T follicular helper cell (primary cell): ENCODE measurements around the gene MMP25.
A peak's percentile ranks its signal among the peaks of the same experiment; 100 is the strongest.

ENCODE experiments used
- DNase-seq: peaks from one replicate; pipeline ENCODE4 v3.0.0-alpha.2; 2020; ENCODE audit warnings: low read depth

Gene MMP25

GRCh38 chr16:3095869-3096268, 49.5 kb downstream of the MMP25 start:
- DNase-seq: peak; percentile 33

- DNase-seq: no peak
Measured at GRCh38 chr16:3096362-3096761, 50.0 kb downstream of the MMP25 start.

GRCh38 chr16:3097266-3097665, 50.9 kb downstream of the MMP25 start:
- no peak for DNase-seq

GRCh38 chr16:3098459-3099394, 52.4 kb downstream of the MMP25 start, which contains the start of gene ZSCAN10:
ZSCAN10 (minus strand) TSS chr16:3099294; CDS start chr16:3092937, 6,357 bp downstream.
- no peak for DNase-seq

GRCh38 chr16:3099395-3099731, 53.0 kb downstream of the MMP25 start:
- no peak for DNase-seq

GRCh38 chr16:3099732-3100499, 53.6 kb downstream of the MMP25 start:
- peak; percentile 86 for DNase-seq

- no peak for DNase-seq
Measured at GRCh38 chr16:3101018-3101840, 54.9 kb downstream of the MMP25 start.

- no peak for DNase-seq
Measured at GRCh38 chr16:3101841-3102470, 55.6 kb downstream of the MMP25 start.

- DNase-seq: peak; percentile 86
Measured at GRCh38 chr16:3106205-3106928, 60.0 kb downstream of the MMP25 start.
